GM12873 (cell line): ENCODE results near the gene IL3.

Experiments
- CTCF ChIP-seq: IDR thresholded peaks from 2 replicates; pipeline ENCODE4 v1.5.1; 2012; ENCODE audit warnings: low read depth, mild to moderate bottlenecking, moderate library complexity, low read length, control low read depth; ENCODE audit not compliant: insufficient read depth; ENCODE audit errors: missing control alignments

IL3 gene

GRCh38 chr5:132112111-132112510 lies 51.7 kb downstream of the IL3 start:
- TF ChIP-seq CTCF, result no peak
